GM18951 (cell line): ENCODE results near the gene LILRB3.
"Not testable (repeated sequence)": the region's sequence is repeated elsewhere in the genome, so short reads cannot be mapped to it uniquely, and the experiment has no call there.

ENCODE experiments used
- POLR2A ChIP-seq: IDR thresholded peaks from 4 replicates; pipeline ENCODE4 v1.6.1; 2011; ENCODE audit warnings: mild to moderate bottlenecking; ENCODE audit not compliant: insufficient read length, insufficient read depth; ENCODE audit errors: extremely low read depth
- in situ Hi-C: fragments of 300-500 bp; cut with MboI; formaldehyde crosslinking; loops from one replicate; pipeline ENCODE4 v1.12.0; 2022; ENCODE audit warnings: low sequenced_read_pairs, mixed read lengths, inconsistent platforms; ENCODE audit not compliant: unreplicated experiment

The LILRB3 gene

GRCh38 chr19:54183431-54183830 lies 39.4 kb downstream of the LILRB3 start:
- TF ChIP-seq POLR2A, result no peak
- in situ Hi-C loops, result no loop called here

GRCh38 chr19:54181894-54182293 lies 40.9 kb downstream of the LILRB3 start:
- in situ Hi-C loops, result not testable (repeated sequence)

- no peak for TF ChIP-seq POLR2A
- in situ Hi-C loops, result no loop called here
These were observed 42.1 kb downstream of the LILRB3 start for GRCh38 chr19:54180691-54181091.

GRCh38 chr19:54179921-54180461 lies 42.8 kb downstream of the LILRB3 start:
- TF ChIP-seq POLR2A, result no peak
- in situ Hi-C loops, result loop anchor here (10.0 kb wide), 1 partner anchor 55 kb away; no protein-coding TSS in a partner anchor

GRCh38 chr19:54179262-54179852 lies 43.5 kb downstream of the LILRB3 start:
- no peak for TF ChIP-seq POLR2A
- in situ Hi-C loops, result loop anchor here (10.0 kb wide), 1 partner anchor 55 kb away; no protein-coding TSS in a partner anchor

GRCh38 chr19:54178581-54179261 lies 44.1 kb downstream of the LILRB3 start:
- in situ Hi-C loops, result loop anchor here (10.0 kb wide), 1 partner anchor 56 kb away; no protein-coding TSS in a partner anchor
- no peak for TF ChIP-seq POLR2A

- in situ Hi-C loops, result loop anchor here (10.0 kb wide), 1 partner anchor 61 kb away; no protein-coding TSS in a partner anchor
These were observed 48.6 kb downstream of the LILRB3 start for GRCh38 chr19:54173951-54174834.

GRCh38 chr19:54173359-54173699 lies 49.5 kb downstream of the LILRB3 start:
- TF ChIP-seq POLR2A, result no peak
- in situ Hi-C loops, result loop anchor here (10.0 kb wide), 1 partner anchor 61 kb away; no protein-coding TSS in a partner anchor

More at GRCh38 chr19:54173951-54174834, 48.6 kb downstream of the LILRB3 start:
- TF ChIP-seq POLR2A, result no peak

- TF ChIP-seq POLR2A, result no peak
- in situ Hi-C loops, result loop anchor here (10.0 kb wide), 1 partner anchor 62 kb away; no protein-coding TSS in a partner anchor
These were observed 50.1 kb downstream of the LILRB3 start, which contains the start of gene TMC4 for GRCh38 chr19:54172471-54173358. TSS of gene TMC4 (minus strand) at chr19:54173160. CDS start at chr19:54173117, 43 bp downstream.

GRCh38 chr19:54171736-54172431 lies 50.9 kb downstream of the LILRB3 start:
- in situ Hi-C loops, result loop anchor here (10.0 kb wide), 1 partner anchor 63 kb away; no protein-coding TSS in a partner anchor

GRCh38 chr19:54169149-54169740 lies 53.6 kb downstream of the LILRB3 start:
- no peak for TF ChIP-seq POLR2A
- in situ Hi-C loops, result no loop called here
